ENCODE results near the gene MRPL12. TPM values are rescaled to one million over a fixed set of nuclear protein-coding genes. Genes with fewer than 3 reads are reported as not detected.

Gene MRPL12
- total RNA-seq, 2 donors from 2014 or later, result 17.1 to 45.8 TPM

GRCh38 chr17:81741049-81741593, 38.0 kb downstream of the MRPL12 start:
- H3K9me3 ChIP-seq, result no peaks in the 10 kb centered on the region
- peak; percentile 15 for ATAC-seq
- H3K27ac ChIP-seq, result no peak overlapping the region
- TF ChIP-seq CTCF (IDR thresholded peaks at IDR 0.05) (no peak), POLR2A (IDR thresholded peaks at IDR 0.05) (no peak)
- DNase-seq, result no peak
- H3K4me1 ChIP-seq, result no peaks in the 10 kb centered on the region
- no peak overlapping the region for H3K4me3 ChIP-seq
- 18% methylated on average over 19 of the region's 22 CpGs; no CpG with 5 or more reads in 1 of the 2 donors for WGBS, 2 donors
- H3K27me3 ChIP-seq, result peaks cover 0 to 5% of the 10 kb centered on the region in 2 donors
- intact Hi-C loops (cut with DNase I), result no loop called here
- H3K36me3 ChIP-seq (replicated peaks in 1 of 2; ENCODE audit: insufficient read depth in 1 of 2, low read depth in 2 of 2), result no peaks in the 10 kb centered on the region

- Histone ChIP-seq H3K27me3 (peaks cover 0 to 5% of the 10 kb centered on the region in 2 donors), H3K4me3 (no peak overlapping the region), H3K36me3 (replicated peaks in 1 of 2; ENCODE audit: insufficient read depth in 1 of 2, low read depth in 2 of 2) (no peaks in the 10 kb centered on the region), H3K27ac (no peak overlapping the region), H3K9me3 (no peaks in the 10 kb centered on the region), H3K4me1 (no peaks in the 10 kb centered on the region)
- intact Hi-C loops (cut with DNase I), result no loop called here
- TF ChIP-seq CTCF (IDR thresholded peaks at IDR 0.05) (no peak), POLR2A (IDR thresholded peaks at IDR 0.05) (no peak)
- 54 to 57% methylated on average over 2 to 23 of the region's 26 CpGs for WGBS, 2 donors
- no peak for DNase-seq
- peak; percentile 15 for ATAC-seq
These were observed 38.7 kb downstream of the MRPL12 start for GRCh38 chr17:81741594-81742452.

Small RNA genes lying within 50 kb of the gene (microRNA-seq; reads per million reads assigned to microRNA genes)
- gene MIR6786 (ENCODE audit: borderline number of aligned reads in 2 of 2, borderline replicate concordance in 2 of 2), result 0 to 0.47 reads per million in 2 donors

Small RNA genes lying within 50 kb of the gene (small RNA-seq; reads per million reads assigned to genes)
- gene MIR6786, result not detected

Other genes starting within 250 kb of the MRPL12 start
- gene ACTG1, start 190.6 kb upstream of the MRPL12 start, total RNA-seq, result 1,000 to 10,000 TPM; 1,634 to 1,790 TPM
- gene FSCN2, start 175.0 kb upstream of the MRPL12 start, total RNA-seq, result 10 to 100 TPM in 1 of 2 donors, 1 to 10 TPM in 1; 7.0 to 13.5 TPM
- gene FAAP100, start 151.0 kb upstream of the MRPL12 start, total RNA-seq, result 10 to 100 TPM; 27.8 to 50.4 TPM
- gene NPLOC4, start 66.3 kb upstream of the MRPL12 start, total RNA-seq, result 10 to 100 TPM; 43.8 to 63.0 TPM
- 1 to 10 TPM; 1.0 to 5.3 TPM for gene TSPAN10, start 66.2 kb upstream of the MRPL12 start, total RNA-seq
- gene PDE6G, start 46.8 kb upstream of the MRPL12 start, total RNA-seq, result not detected
- gene OXLD1, start 36.8 kb upstream of the MRPL12 start, total RNA-seq, result 10 to 100 TPM; 18.1 to 23.3 TPM
- gene CCDC137, start 36.6 kb upstream of the MRPL12 start, total RNA-seq, result 10 to 100 TPM in 1 of 2 donors, 1 to 10 TPM in 1; 6.2 to 21.4 TPM
- gene ARL16, start 19.6 kb upstream of the MRPL12 start, total RNA-seq, result 10 to 100 TPM; 22.8 to 47.1 TPM
- 10 to 100 TPM; 60.7 to 66.9 TPM for gene HGS, start 19.4 kb upstream of the MRPL12 start, total RNA-seq
- 10 to 100 TPM; 15.8 to 18.9 TPM for gene SLC25A10, start 8.9 kb downstream of the MRPL12 start, total RNA-seq
- gene GCGR, start 100.8 kb downstream of the MRPL12 start, total RNA-seq, result 1 to 10 TPM in 1 of 2 donors, under 1 TPM in 1; 0.52 to 5.3 TPM
- 10 to 100 TPM; 46.1 to 65.6 TPM for gene MCRIP1, start 129.9 kb downstream of the MRPL12 start, total RNA-seq
- gene PPP1R27, start 131.7 kb downstream of the MRPL12 start, total RNA-seq, result not detected
- 1,000 to 10,000 TPM; 1,462 to 4,394 TPM for gene P4HB, start 157.2 kb downstream of the MRPL12 start, total RNA-seq
- 100 to 1,000 TPM; 109 to 141 TPM for gene ARHGDIA, start 168.0 kb downstream of the MRPL12 start, total RNA-seq
- gene ALYREF, start 188.2 kb downstream of the MRPL12 start, total RNA-seq, result 10 to 100 TPM; 17.1 to 72.2 TPM
- 100 to 1,000 TPM in 1 of 2 donors, 10 to 100 TPM in 1; 58.1 to 111 TPM for gene ANAPC11, start 188.4 kb downstream of the MRPL12 start, total RNA-seq
- 1 to 10 TPM in 1 of 2 donors, under 1 TPM in 1; 0.66 to 1.8 TPM for gene NPB, start 198.9 kb downstream of the MRPL12 start, total RNA-seq
- gene PCYT2, start 208.0 kb downstream of the MRPL12 start, total RNA-seq, result 10 to 100 TPM; 13.0 to 25.1 TPM
- gene SIRT7, start 214.8 kb downstream of the MRPL12 start, total RNA-seq, result 10 to 100 TPM; 23.9 to 48.5 TPM
- 10 to 100 TPM in 1 of 2 donors, 1 to 10 TPM in 1; 8.3 to 14.5 TPM for gene MAFG, start 224.4 kb downstream of the MRPL12 start, total RNA-seq
- gene PYCR1, start 233.9 kb downstream of the MRPL12 start, total RNA-seq, result 10 to 100 TPM; 38.2 to 54.2 TPM
- not detected for gene MYADML2, start 243.9 kb downstream of the MRPL12 start, total RNA-seq